ENCODE results near the gene ZNF726.
"Not testable (repeated sequence)": the region's sequence is repeated elsewhere in the genome, so short reads cannot be mapped to it uniquely, and the experiment has no call there.

The ZNF726 gene

GRCh38 chr19:23913931-23914330 lies 755 bp upstream of the ZNF726 start:
- DNase-seq (ENCODE audit: low read depth, low spot score), result no peak
- Histone ChIP-seq H3K4me3 (peak overlapping the region; percentile 77), H3K9ac (ENCODE audit: insufficient read length) (no peak overlapping the region), H3K27ac (no peak overlapping the region), H3K9me3 (ENCODE audit: low read depth, low read length) (0 out of 2 replicates have a peak, but pooled peaks cover 4% of the 10 kb centered on the region), H3K36me3 (ENCODE audit: insufficient read depth, low read length) (peaks cover 4% of the 10 kb centered on the region; the same call in 1 of the 2 replicates)
- TF ChIP-seq POLR2AphosphoS5 (IDR thresholded peaks at IDR 0.05; ENCODE audit: borderline replicate concordance, low read depth, low read length) (no peak), EZH2 (IDR thresholded peaks at IDR 0.05) (no peak), FOXP2 (optimal IDR thresholded peaks at IDR 0.05; ENCODE audit: control extremely low read depth, extremely low read length, insufficient read depth) (no peak)

GRCh38 chr19:23916991-23917390 lies 2.3 kb downstream of the ZNF726 start:
- DNase-seq (ENCODE audit: low read depth, low spot score), result no peak
- 0 out of 2 replicates have a peak, but pooled peaks cover 4% of the 10 kb centered on the region for H3K9me3 ChIP-seq (ENCODE audit: low read depth, low read length)
- TF ChIP-seq FOXP2 (optimal IDR thresholded peaks at IDR 0.05; ENCODE audit: control extremely low read depth, extremely low read length, insufficient read depth) (no peak), POLR2AphosphoS5 (IDR thresholded peaks at IDR 0.05; ENCODE audit: borderline replicate concordance, low read depth, low read length) (no peak), EZH2 (IDR thresholded peaks at IDR 0.05) (no peak)
- peaks cover 14% of the 10 kb centered on the region for H3K36me3 ChIP-seq (ENCODE audit: insufficient read depth, low read length)
- H3K9ac ChIP-seq (ENCODE audit: insufficient read length), result no peak overlapping the region
- no peak overlapping the region for H3K4me3 ChIP-seq
- H3K27ac ChIP-seq, result no peak overlapping the region

- DNase-seq (ENCODE audit: low read depth, low spot score), result no peak
- no peak overlapping the region for H3K9ac ChIP-seq (ENCODE audit: insufficient read length)
- H3K27ac ChIP-seq, result no peak overlapping the region
- 0 out of 2 replicates have a peak, but pooled peaks cover 4% of the 10 kb centered on the region for H3K9me3 ChIP-seq (ENCODE audit: low read depth, low read length)
- no peak for TF ChIP-seq EZH2 (IDR thresholded peaks at IDR 0.05)
- no peak for TF ChIP-seq POLR2AphosphoS5 (IDR thresholded peaks at IDR 0.05; ENCODE audit: borderline replicate concordance, low read depth, low read length)
- TF ChIP-seq FOXP2 (optimal IDR thresholded peaks at IDR 0.05; ENCODE audit: control extremely low read depth, extremely low read length, insufficient read depth), result no peak
- peaks cover 14% of the 10 kb centered on the region for H3K36me3 ChIP-seq (ENCODE audit: insufficient read depth, low read length)
- H3K4me3 ChIP-seq, result no peak overlapping the region
These were observed 3.2 kb downstream of the ZNF726 start for GRCh38 chr19:23917856-23918255.

GRCh38 chr19:23925285-23925684 lies 10.6 kb downstream of the ZNF726 start:
- Histone ChIP-seq H3K9me3 (ENCODE audit: low read depth, low read length) (no peaks in the 10 kb centered on the region), H3K9ac (ENCODE audit: insufficient read length) (no peak overlapping the region), H3K4me3 (no peak overlapping the region), H3K27ac (no peak overlapping the region), H3K36me3 (ENCODE audit: insufficient read depth, low read length) (peaks cover 5% of the 10 kb centered on the region)
- DNase-seq (ENCODE audit: low read depth, low spot score), result no peak
- TF ChIP-seq EZH2 (IDR thresholded peaks at IDR 0.05) (no peak), FOXP2 (optimal IDR thresholded peaks at IDR 0.05; ENCODE audit: control extremely low read depth, extremely low read length, insufficient read depth) (no peak)

- H3K27ac ChIP-seq, result no peak overlapping the region
- H3K36me3 ChIP-seq (ENCODE audit: insufficient read depth, low read length), result no peaks in the 10 kb centered on the region
- H3K9me3 ChIP-seq (ENCODE audit: low read depth, low read length), result no peaks in the 10 kb centered on the region
- no peak for DNase-seq (ENCODE audit: low read depth, low spot score)
- TF ChIP-seq EZH2 (IDR thresholded peaks at IDR 0.05), result no peak
- TF ChIP-seq POLR2AphosphoS5 (IDR thresholded peaks at IDR 0.05; ENCODE audit: borderline replicate concordance, low read depth, low read length), result no peak
- TF ChIP-seq FOXP2 (optimal IDR thresholded peaks at IDR 0.05; ENCODE audit: control extremely low read depth, extremely low read length, insufficient read depth), result no peak
- no peak overlapping the region for H3K4me3 ChIP-seq
- H3K9ac ChIP-seq (ENCODE audit: insufficient read length), result no peak overlapping the region
These were observed 18.2 kb downstream of the ZNF726 start for GRCh38 chr19:23932878-23933277.

GRCh38 chr19:23937031-23937430 lies 22.3 kb downstream of the ZNF726 start:
- not testable (repeated sequence) for H3K9ac ChIP-seq (ENCODE audit: insufficient read length); H3K27ac ChIP-seq; H3K9me3 ChIP-seq (ENCODE audit: low read depth, low read length); H3K4me3 ChIP-seq; H3K36me3 ChIP-seq (ENCODE audit: insufficient read depth, low read length); DNase-seq (ENCODE audit: low read depth, low spot score)

GRCh38 chr19:23943411-23943810 lies 28.7 kb downstream of the ZNF726 start:
- Histone ChIP-seq H3K36me3 (ENCODE audit: insufficient read depth, low read length) (no peaks in the 10 kb centered on the region), H3K27ac (no peak overlapping the region), H3K9me3 (ENCODE audit: low read depth, low read length) (no peaks in the 10 kb centered on the region), H3K4me3 (no peak overlapping the region), H3K9ac (ENCODE audit: insufficient read length) (no peak overlapping the region)
- no peak for DNase-seq (ENCODE audit: low read depth, low spot score)
- TF ChIP-seq FOXP2 (optimal IDR thresholded peaks at IDR 0.05; ENCODE audit: control extremely low read depth, extremely low read length, insufficient read depth) (no peak), EZH2 (IDR thresholded peaks at IDR 0.05) (no peak), POLR2AphosphoS5 (IDR thresholded peaks at IDR 0.05; ENCODE audit: borderline replicate concordance, low read depth, low read length) (no peak)

- Histone ChIP-seq H3K9me3 (ENCODE audit: low read depth, low read length) (no peaks in the 10 kb centered on the region), H3K9ac (ENCODE audit: insufficient read length) (no peak overlapping the region), H3K27ac (no peak overlapping the region), H3K36me3 (ENCODE audit: insufficient read depth, low read length) (no peaks in the 10 kb centered on the region), H3K4me3 (no peak overlapping the region)
- DNase-seq (ENCODE audit: low read depth, low spot score), result no peak
- TF ChIP-seq EZH2 (IDR thresholded peaks at IDR 0.05) (no peak), POLR2AphosphoS5 (IDR thresholded peaks at IDR 0.05; ENCODE audit: borderline replicate concordance, low read depth, low read length) (no peak), FOXP2 (optimal IDR thresholded peaks at IDR 0.05; ENCODE audit: control extremely low read depth, extremely low read length, insufficient read depth) (no peak)
These were observed 31.9 kb downstream of the ZNF726 start for GRCh38 chr19:23946569-23946968.

- no peaks in the 10 kb centered on the region for H3K9me3 ChIP-seq (ENCODE audit: low read depth, low read length)
- H3K9ac ChIP-seq (ENCODE audit: insufficient read length), result no peak overlapping the region
- H3K27ac ChIP-seq, result no peak overlapping the region
- no peaks in the 10 kb centered on the region for H3K36me3 ChIP-seq (ENCODE audit: insufficient read depth, low read length)
- no peak overlapping the region for H3K4me3 ChIP-seq
- no peak for DNase-seq (ENCODE audit: low read depth, low spot score)
- no peak for TF ChIP-seq POLR2AphosphoS5 (IDR thresholded peaks at IDR 0.05; ENCODE audit: borderline replicate concordance, low read depth, low read length)
- TF ChIP-seq FOXP2 (optimal IDR thresholded peaks at IDR 0.05; ENCODE audit: control extremely low read depth, extremely low read length, insufficient read depth), result no peak
- no peak for TF ChIP-seq EZH2 (IDR thresholded peaks at IDR 0.05)
These were observed 34.9 kb downstream of the ZNF726 start for GRCh38 chr19:23949611-23950010.

Data from SK-N-MC (cell line).